GM12801 (cell line): ENCODE measurements around the gene PNMA6E.

ENCODE experiments used
- TF ChIP-seq, protein P1 (sequence below): IDR thresholded peaks from one replicate; pipeline ENCODE4 v1.5.1; 2011; ENCODE audit warnings: control low read depth; ENCODE audit not compliant: insufficient read length; ENCODE audit errors: extremely low read depth

PNMA6E gene

DNA sequence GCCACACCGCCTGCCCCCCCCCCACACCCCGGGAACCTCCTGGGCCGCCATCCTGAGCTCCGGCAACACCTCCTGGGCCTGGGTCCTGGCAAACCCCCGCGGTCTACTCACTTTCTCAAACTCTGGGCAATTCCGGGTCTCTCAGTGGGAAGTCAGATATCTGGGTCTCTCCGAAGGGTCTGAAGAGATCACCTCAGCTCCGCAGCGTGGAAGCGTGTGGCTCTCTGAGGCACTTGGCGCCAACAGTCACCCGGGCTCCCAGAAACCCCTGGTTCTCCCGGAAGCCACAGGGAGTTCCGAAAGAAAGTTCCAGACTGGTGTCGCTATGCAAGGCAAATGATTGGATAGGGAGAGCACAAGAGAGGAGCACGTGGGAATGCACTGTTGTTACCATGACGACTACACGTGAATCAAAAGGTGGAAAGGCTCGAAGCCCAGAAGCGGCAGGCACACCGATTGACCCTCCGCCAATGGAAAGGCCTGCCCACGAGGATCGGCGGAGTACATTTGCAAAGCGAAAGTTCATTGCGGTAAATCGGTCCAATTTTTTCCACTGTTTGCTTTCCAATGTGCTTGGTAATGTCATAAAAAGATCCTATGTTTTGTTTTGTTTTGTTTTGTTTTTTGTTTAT, at the start of gene PNMA6E:
PNMA6E (minus strand) TSS at position 218 of the 632 bp plus-strand sequence. CDS start 2,501 bp downstream, outside the sequence.
- TF ChIP-seq, protein P1, sequence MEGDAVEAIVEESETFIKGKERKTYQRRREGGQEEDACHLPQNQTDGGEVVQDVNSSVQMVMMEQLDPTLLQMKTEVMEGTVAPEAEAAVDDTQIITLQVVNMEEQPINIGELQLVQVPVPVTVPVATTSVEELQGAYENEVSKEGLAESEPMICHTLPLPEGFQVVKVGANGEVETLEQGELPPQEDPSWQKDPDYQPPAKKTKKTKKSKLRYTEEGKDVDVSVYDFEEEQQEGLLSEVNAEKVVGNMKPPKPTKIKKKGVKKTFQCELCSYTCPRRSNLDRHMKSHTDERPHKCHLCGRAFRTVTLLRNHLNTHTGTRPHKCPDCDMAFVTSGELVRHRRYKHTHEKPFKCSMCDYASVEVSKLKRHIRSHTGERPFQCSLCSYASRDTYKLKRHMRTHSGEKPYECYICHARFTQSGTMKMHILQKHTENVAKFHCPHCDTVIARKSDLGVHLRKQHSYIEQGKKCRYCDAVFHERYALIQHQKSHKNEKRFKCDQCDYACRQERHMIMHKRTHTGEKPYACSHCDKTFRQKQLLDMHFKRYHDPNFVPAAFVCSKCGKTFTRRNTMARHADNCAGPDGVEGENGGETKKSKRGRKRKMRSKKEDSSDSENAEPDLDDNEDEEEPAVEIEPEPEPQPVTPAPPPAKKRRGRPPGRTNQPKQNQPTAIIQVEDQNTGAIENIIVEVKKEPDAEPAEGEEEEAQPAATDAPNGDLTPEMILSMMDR: no peak

GRCh38 chrX:153450949-153451277, 49.8 kb upstream of the PNMA6E start:
- TF ChIP-seq, protein P1: no peak

DNA sequence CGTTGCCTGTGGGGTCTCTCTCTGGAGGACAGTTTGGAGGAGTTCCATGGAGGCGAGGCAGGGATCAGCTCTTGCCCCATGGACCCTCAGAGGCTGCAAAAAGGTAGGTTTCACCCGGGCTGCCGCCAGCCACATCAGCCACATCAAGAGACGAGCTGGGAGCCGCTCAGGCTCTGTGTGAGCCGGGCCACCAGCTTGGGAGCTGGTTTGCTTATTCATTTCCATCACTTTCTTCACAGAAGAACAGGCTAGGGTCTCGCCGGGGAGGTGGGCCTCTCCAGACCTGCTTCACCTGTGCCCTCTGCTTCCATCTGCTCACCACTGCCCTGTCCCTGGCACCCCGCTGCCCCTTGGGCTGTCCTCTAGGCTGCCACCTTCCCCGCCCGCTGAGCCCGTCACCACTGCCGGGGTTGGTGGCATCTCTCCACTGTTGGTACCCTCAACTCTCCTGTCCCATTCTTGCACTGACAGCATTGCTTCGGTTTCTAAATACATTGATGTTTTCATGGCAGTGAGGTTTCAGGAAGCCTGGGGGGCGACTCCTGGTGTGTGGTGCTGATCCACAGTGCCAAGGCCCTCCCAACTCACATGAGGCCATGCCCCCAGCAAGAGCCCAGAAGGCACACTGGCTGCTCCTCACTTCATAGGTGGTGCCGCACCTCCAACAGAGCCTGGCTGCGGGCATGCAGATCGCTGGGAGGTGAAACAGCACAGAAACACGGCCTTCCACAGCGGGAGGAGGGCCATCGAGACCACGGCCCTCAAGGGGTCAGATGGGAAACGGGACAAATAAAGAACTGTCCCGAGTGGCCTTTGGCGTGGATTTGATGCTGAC, 49.2 kb upstream of the PNMA6E start:
- TF ChIP-seq, protein P1: no peak

DNA sequence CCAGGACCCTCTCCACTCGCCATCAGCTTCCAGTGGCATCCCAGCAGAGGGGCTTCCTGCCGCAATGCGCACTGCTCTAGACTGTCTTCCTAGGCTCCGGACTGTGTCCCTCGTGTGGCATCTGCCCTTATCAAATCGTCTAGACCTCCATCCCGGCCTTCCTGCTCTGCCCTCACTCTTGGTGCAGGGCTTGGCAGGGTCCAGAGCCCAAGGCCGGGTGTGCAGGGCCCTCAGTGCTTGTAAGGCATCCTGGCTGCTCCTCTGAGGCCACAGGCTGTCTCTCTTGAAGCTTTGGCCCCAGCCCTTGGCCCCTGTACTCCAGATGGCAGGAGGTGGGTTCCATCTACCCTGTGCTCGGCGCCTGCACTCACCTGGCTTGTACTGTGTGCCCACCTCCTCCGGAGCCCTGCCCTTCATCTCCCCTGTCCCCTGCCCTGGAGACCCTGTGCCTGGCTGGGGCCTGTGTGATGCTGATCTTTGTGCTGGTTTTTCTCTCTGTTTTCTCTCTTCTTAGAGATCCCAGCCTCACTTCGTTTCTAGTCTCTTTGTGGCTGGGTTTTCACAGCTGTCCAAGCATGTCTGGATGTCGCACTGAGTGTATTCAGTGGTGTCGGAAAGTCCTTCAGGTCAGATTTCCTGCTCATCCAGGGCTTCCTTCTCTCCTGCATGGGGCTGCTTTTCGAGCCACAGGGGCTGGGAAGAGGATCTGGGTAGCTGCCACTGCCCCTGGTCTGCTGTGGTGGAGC, 48.4 kb upstream of the PNMA6E start:
- TF ChIP-seq, protein P1: no peak

DNA sequence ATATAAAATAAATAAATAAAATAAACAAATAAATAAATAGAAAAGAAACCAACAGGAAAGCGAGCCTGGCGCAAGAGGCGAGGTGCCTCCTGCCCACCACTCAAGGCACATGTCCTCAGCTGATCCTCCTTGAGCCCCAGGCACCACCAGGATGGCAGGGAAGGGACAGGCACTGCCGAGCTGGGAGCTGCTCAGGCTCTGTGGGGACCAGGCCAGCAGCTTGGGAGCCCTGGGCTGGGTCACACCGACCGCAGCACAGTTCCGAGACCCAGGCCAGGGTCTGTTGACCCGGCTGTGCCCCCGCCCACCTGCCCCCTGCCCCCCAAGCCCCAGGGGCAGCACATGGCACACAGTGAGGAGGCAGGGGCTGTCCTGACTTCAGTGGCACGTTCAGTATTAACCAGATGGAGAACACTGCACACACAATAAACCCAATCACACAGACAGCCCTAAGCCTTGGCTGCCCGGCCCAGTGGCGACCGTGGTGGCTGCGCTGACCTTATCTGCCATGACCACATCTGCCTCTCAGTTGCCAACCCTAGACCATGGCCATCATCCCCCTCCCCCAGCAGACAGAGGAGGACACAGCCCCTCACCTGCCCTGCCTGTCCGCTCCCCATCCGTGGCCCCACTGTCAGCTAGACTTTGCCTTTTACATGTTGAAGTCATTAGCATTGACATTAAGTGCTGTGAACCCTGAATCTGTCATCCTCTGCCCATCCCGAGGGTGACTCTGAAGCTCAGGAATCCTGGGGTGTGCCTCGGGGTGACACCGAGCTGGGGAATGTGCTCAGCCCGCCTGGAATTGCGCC, 47.6 kb upstream of the PNMA6E start:
- TF ChIP-seq, protein P1: no peak

DNA sequence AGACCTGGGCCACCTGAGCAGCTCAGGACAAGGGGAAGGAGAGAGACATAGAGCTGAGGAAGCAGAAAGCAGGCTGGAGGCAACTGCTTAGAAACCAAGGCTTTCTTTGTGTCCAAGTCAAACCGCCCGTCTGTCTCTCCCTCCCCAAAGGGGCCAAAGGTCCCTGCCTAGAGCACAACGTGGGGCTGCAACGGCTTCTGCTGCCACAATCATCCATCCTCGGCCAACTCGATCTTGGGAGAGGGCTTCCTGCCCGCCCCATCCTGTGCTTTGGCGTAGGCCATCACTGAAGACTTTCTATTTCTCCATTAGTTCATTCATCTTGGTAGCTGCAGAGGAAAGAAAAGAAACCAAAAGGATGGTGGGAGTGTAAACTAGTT, 46.4 kb upstream of the PNMA6E start:
- TF ChIP-seq, protein P1: no peak
